ENCODE data around the gene EXD2. TPM values are rescaled to one million over a fixed set of nuclear protein-coding genes. Genes with fewer than 3 reads are reported as not detected.
"Not testable (repeated sequence)": the region's sequence is repeated elsewhere in the genome, so short reads cannot be mapped to it uniquely, and the experiment has no call there.

The EXD2 gene
- total RNA-seq, 1 experiment from 2014 or later: 13.0 TPM

- DNase-seq (ENCODE audit: low read depth); in situ Hi-C loops (cut with HindIII; ENCODE audit: low pct_unique_long_range_greater_than_20kb, low sequenced_read_pairs): not testable (repeated sequence)
Measured at GRCh38 chr14:69182580-69182979, 8.7 kb upstream of the EXD2 start.

DNA sequence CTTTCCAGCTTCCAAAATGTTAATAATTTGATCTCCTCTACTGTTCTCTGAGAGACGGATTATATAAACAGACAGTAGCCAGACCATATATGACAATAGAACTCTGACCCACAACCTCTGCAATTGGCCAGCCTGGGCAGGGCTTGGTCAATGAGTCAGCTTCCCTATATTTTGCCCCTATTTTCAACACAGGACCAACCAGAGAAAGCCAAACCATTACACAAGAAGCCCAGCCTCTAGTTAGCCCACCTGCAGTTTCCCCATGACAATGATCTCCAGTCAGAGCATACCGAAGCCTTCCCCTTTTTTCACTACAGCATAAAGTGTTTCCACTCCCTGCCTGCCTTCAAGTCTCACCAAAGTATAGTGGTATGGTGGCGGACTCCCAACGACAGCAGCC lies 7.6 kb upstream of the EXD2 start:
- in situ Hi-C loops (cut with HindIII; ENCODE audit: low pct_unique_long_range_greater_than_20kb, low sequenced_read_pairs): no loop called here
- DNase-seq (ENCODE audit: low read depth): no peak

GRCh38 chr14:69190191-69190590 lies 1.1 kb upstream of the EXD2 start:
- no peak for DNase-seq (ENCODE audit: low read depth)
- in situ Hi-C loops (cut with HindIII; ENCODE audit: low pct_unique_long_range_greater_than_20kb, low sequenced_read_pairs): no loop called here

GRCh38 chr14:69193721-69194120 lies 2.4 kb downstream of the EXD2 start:
- in situ Hi-C loops (cut with HindIII; ENCODE audit: low pct_unique_long_range_greater_than_20kb, low sequenced_read_pairs): no loop called here

DNA sequence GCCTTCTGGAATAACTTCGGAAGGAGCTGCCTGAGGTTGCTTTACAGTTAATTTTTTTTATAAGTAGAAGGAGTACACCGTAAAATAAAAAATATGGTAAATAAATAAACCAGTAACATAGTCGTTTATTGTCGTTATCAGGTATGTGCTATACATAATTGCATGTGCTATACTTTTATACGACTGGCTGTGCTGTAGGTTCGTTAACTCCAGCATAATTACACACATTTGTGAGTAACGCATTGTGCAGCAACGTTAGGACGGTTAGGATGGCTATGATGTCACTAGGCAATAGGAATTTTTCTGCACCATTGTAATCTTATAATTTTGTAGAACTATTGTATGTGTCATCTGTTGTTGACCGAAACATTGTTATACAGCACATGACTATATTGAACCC lies 8.5 kb downstream of the EXD2 start:
- DNase-seq (ENCODE audit: low read depth): no peak
- in situ Hi-C loops (cut with HindIII; ENCODE audit: low pct_unique_long_range_greater_than_20kb, low sequenced_read_pairs): no loop called here

More at GRCh38 chr14:69193721-69194120, 2.4 kb downstream of the EXD2 start:
- DNase-seq (ENCODE audit: low read depth): no peak

GRCh38 chr14:69204753-69205152 lies 13.5 kb downstream of the EXD2 start:
- DNase-seq (ENCODE audit: low read depth): no peak
- in situ Hi-C loops (cut with HindIII; ENCODE audit: low pct_unique_long_range_greater_than_20kb, low sequenced_read_pairs): no loop called here

- in situ Hi-C loops (cut with HindIII; ENCODE audit: low pct_unique_long_range_greater_than_20kb, low sequenced_read_pairs): no loop called here
Measured at GRCh38 chr14:69207435-69208041, 16.2 kb downstream of the EXD2 start.

GRCh38 chr14:69208666-69209065 lies 17.4 kb downstream of the EXD2 start:
- DNase-seq (ENCODE audit: low read depth): no peak
- in situ Hi-C loops (cut with HindIII; ENCODE audit: low pct_unique_long_range_greater_than_20kb, low sequenced_read_pairs): no loop called here

More at GRCh38 chr14:69207435-69208041, 16.2 kb downstream of the EXD2 start:
- no peak for DNase-seq (ENCODE audit: low read depth)

DNA sequence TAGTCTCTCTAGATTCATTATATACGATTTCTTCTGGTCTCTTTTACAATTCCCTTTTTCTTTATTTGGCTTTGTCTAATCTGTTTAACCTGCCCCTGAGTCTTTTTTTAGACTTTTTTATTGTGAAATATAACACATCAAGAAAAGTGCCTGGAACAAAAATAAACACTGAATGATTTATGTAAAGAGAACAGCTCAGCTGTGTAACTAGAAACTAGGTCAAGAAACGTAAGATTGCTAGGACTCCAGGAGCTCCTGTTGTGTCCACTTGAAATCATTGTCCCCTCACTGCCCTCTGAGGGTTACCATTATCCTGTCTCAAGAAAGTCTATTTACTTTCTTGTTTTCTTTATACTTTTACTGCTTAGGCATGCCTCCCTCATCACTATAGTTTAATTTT lies 23.1 kb downstream of the EXD2 start:
- DNase-seq (ENCODE audit: low read depth): no peak
- in situ Hi-C loops (cut with HindIII; ENCODE audit: low pct_unique_long_range_greater_than_20kb, low sequenced_read_pairs): no loop called here

DNA sequence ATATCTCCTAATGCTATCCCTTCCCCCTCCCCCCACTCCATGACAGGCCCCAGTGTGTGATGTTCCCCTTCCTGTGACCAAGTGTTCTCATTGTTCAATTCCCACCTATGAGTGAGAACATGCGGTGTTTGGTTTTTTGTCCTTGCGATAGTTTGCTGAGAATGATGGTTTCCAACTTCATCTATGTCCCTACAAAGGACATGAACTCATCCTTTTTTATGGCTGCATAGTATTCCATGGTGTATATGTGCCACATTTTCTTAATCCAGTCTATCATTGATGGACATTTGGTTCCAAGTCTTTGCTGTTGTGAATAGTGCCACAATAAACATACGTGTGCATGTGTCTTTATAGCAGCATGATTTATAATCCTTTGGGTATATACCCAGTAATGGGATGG lies 26.4 kb downstream of the EXD2 start:
- DNase-seq (ENCODE audit: low read depth); in situ Hi-C loops (cut with HindIII; ENCODE audit: low pct_unique_long_range_greater_than_20kb, low sequenced_read_pairs): not testable (repeated sequence)

GRCh38 chr14:69224946-69225345 lies 33.6 kb downstream of the EXD2 start:
- DNase-seq (ENCODE audit: low read depth): no peak
- in situ Hi-C loops (cut with HindIII; ENCODE audit: low pct_unique_long_range_greater_than_20kb, low sequenced_read_pairs): no loop called here

- in situ Hi-C loops (cut with HindIII; ENCODE audit: low pct_unique_long_range_greater_than_20kb, low sequenced_read_pairs): no loop called here
- no peak for DNase-seq (ENCODE audit: low read depth)
Measured at GRCh38 chr14:69226178-69226577, 34.9 kb downstream of the EXD2 start.

DNA sequence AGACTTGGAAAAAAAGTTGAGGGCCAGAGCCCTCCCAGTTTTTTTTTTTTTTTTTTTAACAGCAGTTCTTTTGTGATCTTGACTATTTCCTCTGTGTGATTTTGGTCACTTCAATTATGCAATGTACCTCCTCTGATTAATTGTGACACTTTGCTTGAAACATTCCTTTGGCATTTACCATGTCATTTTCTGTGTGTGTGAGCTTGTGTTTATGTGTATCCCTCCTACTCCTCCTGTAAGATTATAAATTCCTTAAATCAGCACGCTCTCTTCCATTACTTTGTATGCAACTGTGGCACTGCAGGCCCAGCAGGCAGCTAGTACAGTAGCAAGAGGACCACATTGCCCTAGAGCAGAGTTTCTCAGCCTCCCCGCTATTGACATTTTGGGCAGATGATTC lies 35.4 kb downstream of the EXD2 start:
- no peak for DNase-seq (ENCODE audit: low read depth)
- in situ Hi-C loops (cut with HindIII; ENCODE audit: low pct_unique_long_range_greater_than_20kb, low sequenced_read_pairs): no loop called here

DNA sequence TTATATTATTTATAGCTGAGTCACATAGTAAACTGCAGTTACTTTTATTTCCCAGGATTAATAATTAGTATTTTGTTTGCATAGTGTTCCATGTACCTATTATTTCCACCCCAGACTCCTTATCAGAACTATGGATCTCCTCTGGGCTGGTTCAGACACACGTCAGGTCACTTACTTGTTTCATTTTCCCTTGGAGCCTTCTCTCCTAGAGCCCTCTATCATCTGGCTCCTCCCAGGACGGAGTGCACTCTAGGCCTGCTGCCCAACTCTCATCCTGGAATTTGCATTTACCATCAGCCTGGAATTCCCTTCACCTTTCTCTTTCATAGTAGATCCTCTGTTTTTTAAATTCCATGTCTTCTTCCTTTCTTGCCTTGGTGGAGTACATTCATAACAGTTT lies 40.2 kb downstream of the EXD2 start:
- in situ Hi-C loops (cut with HindIII; ENCODE audit: low pct_unique_long_range_greater_than_20kb, low sequenced_read_pairs): no loop called here
- no peak for DNase-seq (ENCODE audit: low read depth)

DNA sequence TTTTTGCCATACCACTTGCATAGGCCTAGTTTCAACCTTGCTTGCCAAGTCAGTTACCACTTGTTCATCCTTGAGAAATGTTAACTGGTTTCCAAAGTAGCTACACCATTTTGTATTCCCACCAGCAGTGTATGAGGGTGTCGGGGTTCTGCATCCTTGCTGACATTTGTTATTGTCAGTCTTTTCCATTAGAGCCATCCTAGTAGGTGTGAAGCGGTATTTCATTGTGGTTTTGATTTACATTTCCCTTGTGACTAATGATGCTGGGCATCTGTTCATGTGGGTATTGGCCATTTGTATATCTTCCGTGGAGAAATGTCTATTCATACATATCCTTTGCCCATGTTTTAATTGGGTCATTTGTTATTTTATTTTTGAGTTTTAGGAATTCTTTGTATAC lies 41.1 kb downstream of the EXD2 start:
- in situ Hi-C loops (cut with HindIII; ENCODE audit: low pct_unique_long_range_greater_than_20kb, low sequenced_read_pairs): no loop called here
- DNase-seq (ENCODE audit: low read depth): no peak

DNA sequence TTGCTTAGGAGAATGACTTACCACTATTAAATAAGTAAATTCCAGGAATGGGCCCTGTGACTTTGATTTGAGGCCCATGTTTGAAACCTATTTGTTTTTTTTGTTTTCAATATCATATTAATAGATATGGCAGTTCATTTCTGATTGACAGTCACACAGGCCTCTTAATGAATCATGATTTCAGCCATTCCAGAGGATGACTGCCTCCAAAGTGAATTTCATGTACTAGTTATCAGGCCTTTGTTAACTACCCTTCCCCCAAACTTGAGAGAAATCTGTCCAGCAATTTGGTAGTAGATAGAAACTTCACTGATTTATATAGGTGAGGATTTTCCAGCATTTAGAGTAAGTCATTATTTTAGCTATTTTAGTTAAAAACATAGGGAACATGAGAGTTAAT lies 42.8 kb downstream of the EXD2 start:
- in situ Hi-C loops (cut with HindIII; ENCODE audit: low pct_unique_long_range_greater_than_20kb, low sequenced_read_pairs): no loop called here
- DNase-seq (ENCODE audit: low read depth): no peak

GRCh38 chr14:69235708-69236107 lies 44.4 kb downstream of the EXD2 start:
- in situ Hi-C loops (cut with HindIII; ENCODE audit: low pct_unique_long_range_greater_than_20kb, low sequenced_read_pairs): no loop called here
- no peak for DNase-seq (ENCODE audit: low read depth)

DNA sequence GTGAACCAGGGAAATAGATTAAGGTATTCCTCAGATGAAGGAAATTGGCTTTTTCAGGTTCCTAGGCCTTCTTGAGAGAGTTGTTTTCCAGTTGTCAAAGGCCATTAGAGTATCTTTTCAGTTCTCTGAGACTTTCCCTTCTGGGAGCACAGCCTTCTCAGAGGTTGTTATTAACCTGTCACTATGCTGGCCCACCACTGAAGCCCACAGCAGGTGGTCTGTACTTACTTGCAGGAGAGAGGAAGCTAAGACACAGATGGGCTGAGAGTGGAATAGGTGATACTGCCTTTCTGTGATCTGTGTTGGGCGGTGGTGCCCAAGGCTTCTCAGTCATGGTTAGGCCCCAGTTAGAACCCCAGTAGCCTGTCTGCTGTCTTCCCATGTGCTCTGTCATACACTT lies 45.8 kb downstream of the EXD2 start:
- no peak for DNase-seq (ENCODE audit: low read depth)
- in situ Hi-C loops (cut with HindIII; ENCODE audit: low pct_unique_long_range_greater_than_20kb, low sequenced_read_pairs): no loop called here

- no peak for DNase-seq (ENCODE audit: low read depth)
- in situ Hi-C loops (cut with HindIII; ENCODE audit: low pct_unique_long_range_greater_than_20kb, low sequenced_read_pairs): no loop called here
Measured at GRCh38 chr14:69237584-69237983, 46.3 kb downstream of the EXD2 start.

DNA sequence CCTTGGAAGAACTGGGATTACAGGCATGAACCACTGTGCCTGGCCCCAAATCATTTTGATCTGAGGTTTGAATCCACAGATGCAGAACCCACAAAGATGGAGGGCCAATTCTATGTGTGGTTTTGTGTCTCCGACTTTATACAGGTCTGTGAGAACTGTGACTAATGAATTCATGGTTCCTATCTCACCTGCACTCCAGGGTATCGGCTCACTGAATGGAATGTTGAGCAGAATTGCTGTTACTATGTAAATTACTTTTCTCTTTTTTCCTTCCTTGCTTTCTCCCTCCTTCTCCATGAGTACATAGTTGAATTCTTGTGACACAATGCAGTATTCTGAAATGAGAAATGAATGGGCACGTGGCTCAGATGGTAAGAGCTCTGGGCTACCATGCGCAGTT lies 47.6 kb downstream of the EXD2 start:
- no peak for DNase-seq (ENCODE audit: low read depth)
- in situ Hi-C loops (cut with HindIII; ENCODE audit: low pct_unique_long_range_greater_than_20kb, low sequenced_read_pairs): no loop called here

All from Caki2 (cell line).